ENCODE data around the gene ESM1. TPM values are rescaled to one million over a fixed set of nuclear protein-coding genes. Genes with fewer than 3 reads are reported as not detected.

The ESM1 gene
- polyA plus RNA-seq, 6 donors from 2014 or later: not detected

- Mint-ChIP-seq H3K27ac (no peak overlapping the region), H3K9me3 (peaks cover 0 to 6% (median 2%) of the 10 kb centered on the region in 7 donors), H3K4me1 (no peaks in the 10 kb centered on the region), H3K36me3 (peaks cover 0 to 5% of the 10 kb centered on the region in 2 donors), H3K4me3 (no peak overlapping the region), H3K27me3 (no peaks in the 10 kb centered on the region)
- DNase-seq (no peak), ATAC-seq (ENCODE audit: low read depth in 2 of 2) (no peak)
These were observed 19.6 kb downstream of the ESM1 start for GRCh38 chr5:54965806-54966205.

- Mint-ChIP-seq H3K27ac (peak overlapping the region in 1 of 6 donors; percentile 35), H3K4me1 (no peaks in the 10 kb centered on the region), H3K9me3 (peaks cover 0 to 6% (median 2%) of the 10 kb centered on the region in 7 donors), H3K4me3 (no peak overlapping the region), H3K36me3 (peaks cover 0 to 5% of the 10 kb centered on the region in 2 donors), H3K27me3 (no peaks in the 10 kb centered on the region)
- ATAC-seq (ENCODE audit: low read depth in 2 of 2) (no peak), DNase-seq (no peak)
These were observed 21.0 kb downstream of the ESM1 start for GRCh38 chr5:54964405-54964804.

- H3K27me3 Mint-ChIP-seq: peaks cover 5 to 17% (median 6%) of the 10 kb centered on the region in 3 donors
- H3K4me3 Mint-ChIP-seq: no peak overlapping the region
- H3K36me3 Mint-ChIP-seq: peaks cover 0 to 5% of the 10 kb centered on the region in 2 donors
- DNase-seq: no peak
- peak overlapping the region in 1 of 6 donors; percentile 57 for H3K27ac Mint-ChIP-seq
- peaks cover 0 to 6% (median 4%) of the 10 kb centered on the region in 7 donors for H3K9me3 Mint-ChIP-seq
- no peak for ATAC-seq (ENCODE audit: low read depth in 2 of 2)
- H3K4me1 Mint-ChIP-seq: no peaks in the 10 kb centered on the region
These were observed 25.5 kb downstream of the ESM1 start for GRCh38 chr5:54959673-54960418.

- DNase-seq (no peak), ATAC-seq (ENCODE audit: low read depth in 2 of 2) (no peak)
- Mint-ChIP-seq H3K27ac (peak overlapping the region in 1 of 6 donors; percentile 46), H3K9me3 (peaks cover 0 to 18% (median 2%) of the 10 kb centered on the region in 7 donors), H3K27me3 (peaks cover 5 to 17% (median 6%) of the 10 kb centered on the region in 3 donors), H3K36me3 (no peaks in the 10 kb centered on the region), H3K4me3 (no peak overlapping the region), H3K4me1 (no peaks in the 10 kb centered on the region)
These were observed 28.5 kb downstream of the ESM1 start for GRCh38 chr5:54956922-54957321.

- H3K27ac Mint-ChIP-seq: no peak overlapping the region
These were observed 38.2 kb downstream of the ESM1 start for GRCh38 chr5:54947187-54947586.

GRCh38 chr5:54946306-54946819, 39.0 kb downstream of the ESM1 start:
- H3K4me1 Mint-ChIP-seq: no peaks in the 10 kb centered on the region
- DNase-seq: no peak
- peaks cover 5% of the 10 kb centered on the region in 3 donors for H3K27me3 Mint-ChIP-seq
- no peak overlapping the region for H3K4me3 Mint-ChIP-seq
- H3K9me3 Mint-ChIP-seq: peaks cover 0 to 3% (median 0%) of the 10 kb centered on the region in 7 donors
- ATAC-seq (ENCODE audit: low read depth in 2 of 2): no peak
- H3K36me3 Mint-ChIP-seq: no peaks in the 10 kb centered on the region
- H3K27ac Mint-ChIP-seq: no peak overlapping the region

More at GRCh38 chr5:54947187-54947586, 38.2 kb downstream of the ESM1 start:
- H3K27me3 Mint-ChIP-seq: peaks cover 2 to 5% (median 5%) of the 10 kb centered on the region in 3 donors
- H3K36me3 Mint-ChIP-seq: no peaks in the 10 kb centered on the region
- ATAC-seq (ENCODE audit: low read depth in 2 of 2): no peak
- H3K4me3 Mint-ChIP-seq: peak overlapping the region in 1 of 8 donors; percentile 3
- peaks cover 0 to 3% (median 0%) of the 10 kb centered on the region in 7 donors for H3K9me3 Mint-ChIP-seq
- no peak for DNase-seq
- H3K4me1 Mint-ChIP-seq: no peaks in the 10 kb centered on the region

- Mint-ChIP-seq H3K36me3 (no peaks in the 10 kb centered on the region), H3K9me3 (peaks cover 0 to 3% (median 0%) of the 10 kb centered on the region in 7 donors), H3K4me1 (no peaks in the 10 kb centered on the region), H3K4me3 (no peak overlapping the region), H3K27me3 (peaks cover 2 to 9% (median 5%) of the 10 kb centered on the region in 3 donors), H3K27ac (no peak overlapping the region)
- no peak for ATAC-seq (ENCODE audit: low read depth in 2 of 2)
- DNase-seq: no peak
These were observed 41.0 kb downstream of the ESM1 start for GRCh38 chr5:54944364-54944763.

GRCh38 chr5:54942064-54942778, 43.2 kb downstream of the ESM1 start:
- no peaks in the 10 kb centered on the region for H3K4me1 Mint-ChIP-seq
- H3K9me3 Mint-ChIP-seq: no peaks in the 10 kb centered on the region
- DNase-seq (peak; percentile 18), ATAC-seq (ENCODE audit: low read depth in 2 of 2) (peak; percentile 21 to 41)
- peaks cover 0 to 5% (median 5%) of the 10 kb centered on the region in 3 donors for H3K27me3 Mint-ChIP-seq
- H3K27ac Mint-ChIP-seq: peak overlapping the region in 3 of 6 donors; percentile 17 to 54 (median 21)
- H3K36me3 Mint-ChIP-seq: no peaks in the 10 kb centered on the region
- H3K4me3 Mint-ChIP-seq: no peak overlapping the region

GRCh38 chr5:54936201-54936600, 49.2 kb downstream of the ESM1 start:
- H3K27me3 Mint-ChIP-seq: peaks cover 5 to 22% (median 19%) of the 10 kb centered on the region in 3 donors
- no peaks in the 10 kb centered on the region for H3K9me3 Mint-ChIP-seq
- ATAC-seq (ENCODE audit: low read depth in 2 of 2) (no peak), DNase-seq (no peak)
- H3K4me1 Mint-ChIP-seq: no peaks in the 10 kb centered on the region
- H3K36me3 Mint-ChIP-seq: no peaks in the 10 kb centered on the region
- H3K27ac Mint-ChIP-seq: no peak overlapping the region
- no peak overlapping the region for H3K4me3 Mint-ChIP-seq

GRCh38 chr5:54932789-54933188, 52.6 kb downstream of the ESM1 start:
- ATAC-seq (ENCODE audit: low read depth in 2 of 2): no peak
- Mint-ChIP-seq H3K9me3 (no peaks in the 10 kb centered on the region), H3K27me3 (peaks cover 5 to 22% (median 14%) of the 10 kb centered on the region in 3 donors)

GRCh38 chr5:54930736-54931135, 54.7 kb downstream of the ESM1 start:
- DNase-seq (no peak), ATAC-seq (ENCODE audit: low read depth in 2 of 2) (no peak)
- Mint-ChIP-seq H3K36me3 (peaks cover 0 to 6% of the 10 kb centered on the region in 2 donors), H3K27ac (no peak overlapping the region), H3K27me3 (peaks cover 5 to 22% (median 14%) of the 10 kb centered on the region in 3 donors), H3K4me3 (no peak overlapping the region), H3K9me3 (peaks cover under 1 to 11% (median 10%) of the 10 kb centered on the region in 7 donors), H3K4me1 (no peaks in the 10 kb centered on the region)

More at GRCh38 chr5:54932789-54933188, 52.6 kb downstream of the ESM1 start:
- Mint-ChIP-seq H3K36me3 (no peaks in the 10 kb centered on the region), H3K4me1 (no peaks in the 10 kb centered on the region), H3K27ac (no peak overlapping the region), H3K4me3 (no peak overlapping the region)
- no peak for DNase-seq
